Stimulated activated CD8-positive, alpha-beta memory T cell treated with anti-CD3 and anti-CD28 coated beads, Interleukin-7, amount 100 ng/mL, for 48 hours (primary cell): ENCODE data around the gene DENND4C.
A peak's percentile ranks its signal among the peaks of the same experiment; 100 is the strongest.
"Not testable (repeated sequence)": the region's sequence is repeated elsewhere in the genome, so short reads cannot be mapped to it uniquely, and the experiment has no call there.

Experiments
- DNase-seq, 2 donors: peaks; one replicate each; pipeline ENCODE4 v3.0.0-alpha.2; 2020; ENCODE audit warnings: low read depth in 1 of 2; ENCODE audit errors: extremely low read depth in 1 of 2

Gene DENND4C

GRCh38 chr9:19223724-19224123 lies 6.8 kb upstream of the DENND4C start:
- no peak for DNase-seq

GRCh38 chr9:19224563-19224962 lies 5.9 kb upstream of the DENND4C start:
- no peak for DNase-seq

GRCh38 chr9:19229595-19230354 lies 718 bp upstream of the DENND4C start:
- DNase-seq = peak; percentile 29 to 41

GRCh38 chr9:19231126-19231903 lies 822 bp downstream of the DENND4C start:
- DNase-seq = no peak

GRCh38 chr9:19231904-19232822 lies 1.7 kb downstream of the DENND4C start:
- DNase-seq = no peak

GRCh38 chr9:19232823-19233194 lies 2.3 kb downstream of the DENND4C start:
- DNase-seq = no peak

- no peak for DNase-seq
These were observed 2.9 kb downstream of the DENND4C start for GRCh38 chr9:19233344-19233743.

- DNase-seq = no peak
These were observed 9.5 kb downstream of the DENND4C start for GRCh38 chr9:19239955-19240354.

GRCh38 chr9:19241728-19242127 lies 11.2 kb downstream of the DENND4C start:
- no peak for DNase-seq

- DNase-seq = no peak
These were observed 13.0 kb downstream of the DENND4C start for GRCh38 chr9:19243366-19244033.

GRCh38 chr9:19246891-19247290 lies 16.4 kb downstream of the DENND4C start:
- no peak for DNase-seq

- DNase-seq = no peak
These were observed 16.9 kb downstream of the DENND4C start for GRCh38 chr9:19247420-19247819.

- not testable (repeated sequence) for DNase-seq
These were observed 19.9 kb downstream of the DENND4C start for GRCh38 chr9:19250346-19250745.

GRCh38 chr9:19251203-19251602 lies 20.7 kb downstream of the DENND4C start:
- not testable (repeated sequence) for DNase-seq

GRCh38 chr9:19251622-19252021 lies 21.1 kb downstream of the DENND4C start:
- not testable (repeated sequence) for DNase-seq

GRCh38 chr9:19252174-19252884 lies 21.8 kb downstream of the DENND4C start:
- no peak for DNase-seq

- no peak for DNase-seq
These were observed 22.4 kb downstream of the DENND4C start for GRCh38 chr9:19252885-19253219.

GRCh38 chr9:19255112-19255511 lies 24.6 kb downstream of the DENND4C start:
- DNase-seq = no peak

- no peak for DNase-seq
These were observed 25.3 kb downstream of the DENND4C start for GRCh38 chr9:19255821-19256220.

GRCh38 chr9:19259665-19260255 lies 29.3 kb downstream of the DENND4C start:
- not testable (repeated sequence) for DNase-seq
